GM21619 (cell line): Measurements from ENCODE around the gene ZFAND3.
"Not testable (repeated sequence)": the region's sequence is repeated elsewhere in the genome, so short reads cannot be mapped to it uniquely, and the experiment has no call there.

Source experiments
- ATAC-seq: cut with Tn5 transposase; IDR thresholded peaks from one replicate; pipeline ENCODE4 v1.9.1; 2021; ENCODE audit not compliant: unreplicated experiment

ZFAND3 gene

DNA sequence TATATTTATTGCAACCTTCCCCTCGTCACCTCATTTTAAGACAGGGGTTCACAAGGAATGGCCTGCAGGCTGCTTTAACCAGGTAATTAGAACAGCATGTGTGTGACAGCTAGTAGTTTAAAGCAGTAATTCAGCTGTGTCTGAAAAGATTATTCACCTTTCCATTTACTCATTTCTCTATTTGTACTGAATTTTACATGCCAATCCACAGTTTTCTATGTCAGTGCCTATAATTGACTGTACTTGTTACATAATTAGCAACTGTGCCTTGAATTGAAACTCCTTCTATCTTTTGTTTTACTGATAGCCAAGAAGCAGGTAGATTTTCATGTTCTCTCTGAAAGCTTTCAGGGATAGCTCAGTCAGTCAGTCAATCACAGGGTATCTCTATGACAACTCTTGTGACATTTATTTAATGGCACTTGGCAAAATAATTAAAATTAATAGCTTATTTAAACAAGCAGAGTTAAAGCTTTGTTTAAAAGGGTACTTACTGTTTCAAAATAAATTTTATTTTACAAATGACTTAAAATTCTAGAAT is 214.0 kb downstream of the ZFAND3 start:
- no peak for ATAC-seq

DNA sequence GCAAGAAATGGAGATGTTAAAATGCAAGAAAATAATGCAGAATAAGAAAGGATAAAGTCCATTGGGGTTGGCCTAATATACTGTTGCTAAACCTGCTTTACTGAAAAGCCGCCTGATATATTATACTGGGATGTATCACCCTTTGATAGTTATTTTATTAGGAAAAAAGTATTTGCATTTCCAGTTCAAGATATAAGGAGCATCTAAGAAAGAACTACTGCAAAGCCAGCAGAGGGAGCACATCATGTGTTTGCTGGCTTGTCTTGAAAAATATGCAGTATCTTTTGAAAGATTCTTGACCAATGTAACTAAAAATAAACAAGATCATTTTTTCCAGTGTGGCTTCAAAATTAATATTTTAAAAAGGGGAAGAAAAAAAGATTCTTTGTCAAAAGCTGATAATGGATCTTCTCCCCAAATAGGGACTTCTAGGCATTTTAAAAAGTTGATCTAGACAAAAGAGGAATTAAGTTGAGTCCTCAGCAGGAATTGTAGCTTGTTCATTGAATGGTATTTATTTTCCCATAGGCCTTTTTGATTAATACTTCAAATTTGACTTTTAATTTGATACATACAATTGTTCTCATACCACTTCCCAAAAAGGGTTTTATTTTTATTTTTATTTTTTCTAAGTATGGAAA is 214.9 kb downstream of the ZFAND3 start:
- ATAC-seq, result no peak

DNA sequence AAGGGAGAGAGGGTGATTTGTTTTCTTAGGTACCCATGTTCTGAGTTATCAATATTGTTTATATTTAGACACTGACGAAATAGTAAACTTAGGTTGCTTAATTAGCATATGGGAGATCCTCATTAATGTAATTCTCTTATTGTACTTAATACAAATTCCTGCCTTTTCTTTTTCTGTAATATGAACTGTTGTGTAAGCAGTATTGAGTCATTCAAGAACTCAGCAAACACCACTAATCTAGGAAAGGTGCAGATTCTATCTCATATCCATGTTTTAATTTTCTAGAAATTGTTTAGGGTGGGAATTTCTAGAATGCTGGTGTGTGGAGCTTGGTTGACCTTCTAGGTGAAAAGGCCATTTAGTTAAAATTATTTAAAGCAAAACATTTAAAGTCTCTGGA is 216.0 kb downstream of the ZFAND3 start:
- ATAC-seq, result no peak

DNA sequence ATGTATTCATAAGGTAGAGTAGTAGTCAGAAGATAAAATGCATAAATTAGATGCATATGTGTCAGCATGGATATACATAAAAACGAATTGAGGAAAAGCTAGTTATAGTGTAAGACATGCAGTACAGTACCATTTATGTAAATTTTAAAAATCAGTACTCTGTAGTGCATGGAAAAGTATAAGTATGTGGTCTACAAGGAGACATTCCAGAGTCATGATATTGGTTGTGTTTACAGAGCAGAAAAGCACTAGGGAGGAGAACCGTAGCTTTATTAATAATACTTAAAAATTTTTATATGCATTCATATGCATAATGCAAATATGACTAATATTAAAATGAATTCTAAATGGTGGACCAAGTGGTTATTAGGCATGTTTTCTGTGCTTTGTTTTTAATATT is 220.0 kb downstream of the ZFAND3 start:
- no peak for ATAC-seq

DNA sequence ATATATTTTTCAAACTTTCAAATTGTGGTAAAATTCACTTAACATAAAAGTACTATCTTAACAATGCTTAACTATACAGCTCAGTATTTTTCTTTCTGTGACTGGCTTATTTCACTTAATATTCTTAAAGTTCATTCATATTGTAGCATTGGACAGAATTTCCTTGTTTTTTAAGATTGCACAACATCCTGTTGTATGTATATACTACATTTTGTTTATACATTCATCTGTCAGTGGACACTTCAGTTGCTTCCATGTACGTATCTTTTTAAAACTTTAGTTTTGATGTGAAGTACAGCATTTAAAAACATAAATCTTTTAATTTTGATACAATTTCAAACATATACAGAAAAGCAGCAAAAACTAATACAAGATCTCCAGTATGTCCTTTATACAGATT is 220.7 kb downstream of the ZFAND3 start:
- no peak for ATAC-seq

DNA sequence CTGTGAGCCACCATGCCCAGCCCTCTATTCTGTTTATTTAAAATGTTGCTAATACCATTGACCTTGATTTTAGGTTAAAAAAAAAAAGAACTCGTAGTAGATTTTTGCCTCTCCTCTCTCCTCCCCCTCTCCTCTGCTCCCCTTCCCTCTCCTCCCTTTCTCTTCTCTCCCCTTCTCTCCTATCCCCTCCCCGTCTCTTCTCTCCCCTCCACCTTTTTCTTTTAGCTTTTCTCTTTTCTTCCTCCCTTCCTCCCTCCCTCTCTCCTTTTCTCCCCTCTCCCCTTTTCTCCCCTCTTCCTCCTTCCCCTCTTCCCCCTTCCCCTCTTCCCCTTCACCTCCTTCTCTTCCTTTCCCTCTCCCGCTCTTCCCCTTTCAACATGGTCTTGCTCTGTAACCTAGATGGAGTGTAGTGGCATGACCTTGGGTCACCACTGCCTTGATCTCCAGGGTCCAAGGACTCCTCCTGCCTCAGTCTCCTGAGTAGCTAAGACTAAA is 223.8 kb downstream of the ZFAND3 start:
- no peak for ATAC-seq

DNA sequence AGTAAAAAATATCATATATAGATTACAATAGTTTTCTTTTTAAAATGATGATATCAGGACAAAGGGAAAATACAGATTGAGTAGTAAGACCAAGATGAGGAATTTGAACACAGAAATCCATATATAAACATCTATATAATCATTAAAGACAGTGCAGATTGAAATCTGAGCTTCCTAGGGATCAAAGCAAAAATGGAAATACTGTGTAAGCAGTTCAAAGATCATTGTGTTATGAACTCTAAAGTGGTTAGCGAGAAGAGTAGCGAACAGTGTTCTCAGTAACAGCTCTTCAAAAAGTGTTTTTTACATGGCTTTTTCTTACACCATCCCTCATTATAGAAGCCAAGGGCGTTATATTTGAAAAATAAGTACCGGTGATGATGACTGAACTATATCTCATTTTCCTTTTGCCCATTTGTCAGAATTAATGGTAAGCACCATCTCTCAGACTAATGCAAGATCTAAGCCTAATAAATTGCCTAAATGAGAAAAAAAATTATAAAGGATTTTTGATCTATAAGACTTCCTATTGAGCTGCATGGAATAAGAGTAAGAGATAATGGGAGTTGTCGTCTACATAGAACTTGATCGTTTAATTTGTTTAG is 226.3 kb downstream of the ZFAND3 start:
- ATAC-seq, result no peak

DNA sequence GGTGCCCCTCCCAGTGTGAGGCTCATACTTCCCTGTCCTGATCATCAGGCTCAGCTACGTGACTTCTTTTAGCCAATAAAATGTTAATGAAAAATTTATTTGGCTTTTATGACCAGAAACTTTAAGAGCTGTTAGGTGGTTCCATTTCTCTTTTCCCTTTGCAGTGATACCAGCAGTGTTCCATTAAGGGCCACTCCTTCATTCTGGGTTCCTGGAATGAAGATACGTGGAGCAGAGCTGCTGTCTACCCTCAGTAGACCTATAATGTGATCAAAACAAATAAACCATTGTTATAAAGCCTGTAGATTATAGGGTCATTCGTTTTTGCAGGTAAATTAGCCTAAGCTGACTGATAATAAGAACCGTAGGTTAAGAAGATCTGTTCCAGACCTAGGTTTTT is 228.0 kb downstream of the ZFAND3 start:
- no peak for ATAC-seq

DNA sequence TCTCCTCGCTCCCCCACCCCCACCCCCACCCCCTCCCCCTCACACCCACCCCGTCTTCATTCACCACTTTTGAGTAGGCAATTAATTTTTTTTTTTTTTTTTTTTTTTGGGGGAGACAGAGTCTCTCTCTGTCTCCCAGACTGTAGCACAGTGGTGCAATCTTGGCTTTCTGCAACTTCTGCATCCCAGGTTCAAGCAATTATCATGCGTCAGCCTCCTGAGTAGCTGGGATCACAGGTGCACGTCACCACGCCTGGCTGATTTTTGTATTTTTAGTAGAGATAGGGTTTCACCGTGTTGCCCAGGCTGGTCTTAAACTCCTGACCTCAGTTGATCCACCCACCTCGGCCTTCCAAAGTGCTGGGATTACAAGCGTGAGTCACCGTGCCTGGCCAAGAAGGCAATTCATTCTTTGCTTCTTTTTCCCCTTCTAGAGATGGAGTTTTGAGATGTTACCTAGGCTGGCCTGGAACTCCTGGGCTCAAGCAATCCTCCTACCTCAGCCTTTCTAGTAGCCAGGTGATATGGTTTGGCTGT is 230.4 kb downstream of the ZFAND3 start:
- not testable (repeated sequence) for ATAC-seq

DNA sequence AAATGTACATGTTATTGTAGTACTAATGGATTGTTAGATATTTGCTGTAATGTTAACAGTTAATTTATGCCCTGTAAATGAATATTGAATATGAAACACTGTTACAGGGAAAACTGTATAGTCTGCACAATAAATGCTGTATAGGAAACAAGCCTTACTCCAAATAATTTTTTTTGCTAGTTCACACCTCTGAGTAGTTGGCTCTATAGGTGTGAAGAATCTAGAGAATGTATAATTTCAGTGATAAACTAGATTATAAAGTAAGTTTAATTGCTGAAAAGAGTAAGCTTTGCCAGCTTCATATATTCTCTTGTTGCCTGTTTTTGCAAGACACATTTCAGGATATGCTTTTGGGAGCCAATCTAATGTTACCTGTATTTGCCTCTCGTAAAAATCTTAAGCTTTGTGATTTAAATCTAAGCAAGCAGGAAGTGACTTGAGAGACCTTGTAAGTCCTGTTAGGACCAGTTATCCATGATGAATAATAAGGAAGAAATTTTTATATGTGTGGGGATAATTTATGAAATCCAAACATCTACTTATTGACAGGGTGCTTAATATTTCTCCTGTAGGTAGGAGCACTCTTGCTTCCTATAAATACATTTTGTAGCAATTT is 232.4 kb downstream of the ZFAND3 start:
- no peak for ATAC-seq

DNA sequence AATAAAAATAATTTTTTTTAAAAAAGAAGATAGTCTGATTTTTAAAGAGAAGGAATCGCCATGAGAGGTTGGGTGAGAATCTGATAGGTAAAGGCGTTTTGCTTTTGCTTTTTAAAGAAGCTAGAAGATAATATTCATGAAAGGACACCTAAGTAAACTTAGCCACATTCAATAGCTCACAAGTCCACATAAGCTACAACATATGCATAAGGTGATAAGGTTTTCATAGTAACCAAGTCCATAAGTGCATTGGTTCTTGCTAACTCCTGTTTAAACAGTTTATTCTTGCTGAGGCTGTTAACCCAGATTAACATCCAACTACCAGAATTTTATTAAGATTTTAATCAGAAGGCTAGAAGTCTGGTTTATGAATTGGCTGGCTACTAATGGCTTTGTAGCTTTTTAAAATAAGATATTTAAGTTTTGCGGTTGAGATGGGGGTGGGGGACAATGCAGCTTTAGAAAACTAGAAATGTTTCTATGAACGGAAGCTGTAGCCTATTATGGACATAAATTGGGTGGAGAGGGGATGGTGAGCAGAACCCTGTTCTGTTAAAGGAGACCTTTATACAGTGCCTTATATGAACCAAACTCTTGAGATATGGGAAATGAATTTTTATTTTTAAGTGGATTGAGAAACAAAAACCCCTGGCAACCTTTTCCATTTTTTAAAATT is 235.1 kb downstream of the ZFAND3 start:
- ATAC-seq, result no peak

DNA sequence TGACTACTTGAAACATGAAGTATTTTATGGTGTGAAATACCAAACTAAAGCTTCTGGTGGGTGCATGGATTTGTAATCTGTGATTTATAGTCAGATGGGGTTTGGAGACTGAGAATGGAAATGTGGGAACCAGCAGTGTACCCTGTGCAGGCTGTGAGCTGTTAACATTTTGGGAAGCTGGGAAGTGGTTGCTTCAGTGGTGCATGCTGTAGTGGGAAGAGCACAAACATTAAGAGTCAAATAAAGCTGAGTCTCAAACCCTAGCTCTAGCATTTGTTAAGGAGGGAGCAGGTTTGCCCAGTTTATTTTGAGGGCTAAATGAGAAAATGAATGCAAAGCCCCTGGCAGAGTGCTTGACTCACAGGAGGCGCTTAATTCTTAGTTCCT is 235.7 kb downstream of the ZFAND3 start:
- ATAC-seq, result no peak

DNA sequence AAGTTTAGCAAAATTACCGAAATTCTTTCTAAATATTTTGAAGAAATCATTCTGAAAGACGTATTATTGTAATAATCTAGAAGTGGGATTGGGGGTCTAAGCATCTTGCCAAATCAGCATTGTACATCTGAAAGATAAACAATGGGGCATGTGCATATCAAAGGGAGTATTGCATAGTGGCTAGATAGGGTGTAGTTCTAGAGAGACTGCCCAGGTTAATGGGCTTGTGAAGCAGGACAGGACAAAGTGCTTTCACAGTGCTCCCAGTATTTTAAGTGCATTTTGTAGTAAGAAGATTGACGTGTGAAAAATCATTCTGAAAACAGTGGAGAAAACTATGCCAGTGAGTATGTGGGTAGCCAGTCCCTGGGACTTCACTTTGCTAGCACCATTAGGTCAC is 236.8 kb downstream of the ZFAND3 start:
- no peak for ATAC-seq

DNA sequence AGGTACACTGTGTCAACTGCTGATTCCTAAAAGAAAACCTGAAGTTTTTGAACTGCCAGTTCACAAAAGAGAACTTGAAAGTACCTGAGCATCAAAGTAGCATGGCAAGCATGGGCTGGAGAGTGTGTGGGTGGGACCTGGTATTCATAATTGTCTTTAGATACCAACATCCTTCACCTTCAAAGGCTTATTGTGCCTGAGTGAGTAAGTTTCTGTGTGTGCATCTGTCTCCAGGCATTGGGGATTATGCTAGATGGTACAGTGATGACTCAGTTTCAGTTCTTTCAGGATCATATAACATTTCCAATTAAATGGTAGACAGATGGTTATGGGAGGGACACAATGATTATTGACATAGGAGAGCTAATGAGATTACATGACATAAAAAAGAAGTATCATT is 238.5 kb downstream of the ZFAND3 start:
- no peak for ATAC-seq

DNA sequence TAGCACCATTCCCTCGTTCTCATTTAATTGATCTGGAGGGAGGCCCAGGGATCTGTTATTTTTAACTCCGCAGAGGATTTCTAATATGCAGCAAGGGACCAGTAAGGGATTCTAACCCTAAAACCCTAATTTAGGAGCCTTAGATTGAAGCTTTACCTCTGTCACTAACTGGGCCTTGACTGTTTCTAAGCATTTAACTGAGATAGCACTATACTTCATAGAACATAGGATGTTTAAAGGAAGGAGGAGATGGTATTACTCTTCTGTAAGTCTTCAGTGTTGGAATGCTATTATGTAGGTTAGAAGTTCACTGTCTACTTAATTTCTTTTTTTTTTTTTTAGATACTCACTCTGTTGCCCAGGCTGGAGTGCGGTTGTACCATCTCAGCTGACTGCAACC is 242.5 kb downstream of the ZFAND3 start:
- no peak for ATAC-seq

DNA sequence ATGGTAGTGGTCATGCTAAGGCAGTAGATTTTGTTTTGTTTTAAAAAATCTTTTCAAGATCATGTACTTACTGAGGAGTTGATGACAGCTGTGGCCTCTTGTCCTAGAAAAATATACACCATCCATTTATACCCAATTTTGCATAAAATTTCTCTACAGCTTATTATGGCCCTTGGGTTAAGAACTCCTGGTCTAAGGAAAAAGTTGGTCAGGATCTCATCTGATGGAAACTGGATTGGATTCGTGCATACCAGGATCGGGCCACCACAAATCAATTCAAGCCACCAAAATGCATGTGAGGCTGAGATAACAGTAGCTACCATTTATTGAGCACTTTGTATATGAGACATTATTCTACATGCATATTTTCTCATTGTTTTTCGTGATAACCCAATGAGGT is 244.4 kb downstream of the ZFAND3 start:
- ATAC-seq, result no peak

DNA sequence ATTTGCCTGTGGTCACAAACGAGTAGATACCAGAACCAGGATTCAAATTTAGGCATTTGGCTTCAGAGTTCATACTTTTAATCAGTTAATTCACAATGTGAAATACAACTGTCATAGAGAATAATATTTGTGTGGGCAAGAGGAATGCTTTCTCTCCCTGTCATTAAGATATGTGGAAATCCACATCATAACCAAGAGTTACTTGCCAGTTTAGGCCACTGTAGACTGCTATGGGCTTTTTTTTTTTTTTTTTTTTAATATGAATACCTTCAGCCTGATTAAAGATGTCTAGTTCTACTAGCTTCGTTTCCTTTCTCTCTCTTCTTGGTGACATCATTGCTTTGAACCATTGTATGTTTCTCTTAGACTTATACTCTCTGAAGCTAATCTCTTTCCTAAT is 244.9 kb downstream of the ZFAND3 start:
- ATAC-seq, result no peak

DNA sequence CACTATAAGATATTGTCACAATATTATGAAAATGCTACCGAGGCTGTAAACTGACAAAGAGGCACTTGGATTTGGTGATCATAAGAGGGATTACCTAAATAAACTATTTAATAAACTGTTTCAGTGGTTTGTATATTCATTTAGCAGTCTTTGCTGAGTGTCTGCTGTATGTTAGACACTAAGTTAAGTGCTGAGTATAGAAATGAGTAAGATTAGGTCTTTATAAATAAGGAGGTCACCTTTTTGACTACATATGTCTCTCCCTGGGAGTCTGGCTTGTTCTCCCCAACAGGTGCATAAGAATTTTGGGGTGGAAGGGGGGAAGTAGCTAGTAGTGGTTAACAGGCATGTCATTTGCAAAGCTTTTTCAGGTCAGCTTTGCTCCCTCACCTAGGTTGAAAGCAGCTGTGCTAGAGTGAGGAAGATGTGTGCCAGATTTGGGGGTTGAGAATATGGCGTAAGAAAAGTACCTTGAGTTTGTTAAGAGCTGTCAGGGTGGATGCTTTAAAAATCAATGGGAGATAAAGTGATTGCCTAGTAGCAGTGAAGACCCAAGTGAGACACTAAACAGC is 246.3 kb downstream of the ZFAND3 start:
- no peak for ATAC-seq

DNA sequence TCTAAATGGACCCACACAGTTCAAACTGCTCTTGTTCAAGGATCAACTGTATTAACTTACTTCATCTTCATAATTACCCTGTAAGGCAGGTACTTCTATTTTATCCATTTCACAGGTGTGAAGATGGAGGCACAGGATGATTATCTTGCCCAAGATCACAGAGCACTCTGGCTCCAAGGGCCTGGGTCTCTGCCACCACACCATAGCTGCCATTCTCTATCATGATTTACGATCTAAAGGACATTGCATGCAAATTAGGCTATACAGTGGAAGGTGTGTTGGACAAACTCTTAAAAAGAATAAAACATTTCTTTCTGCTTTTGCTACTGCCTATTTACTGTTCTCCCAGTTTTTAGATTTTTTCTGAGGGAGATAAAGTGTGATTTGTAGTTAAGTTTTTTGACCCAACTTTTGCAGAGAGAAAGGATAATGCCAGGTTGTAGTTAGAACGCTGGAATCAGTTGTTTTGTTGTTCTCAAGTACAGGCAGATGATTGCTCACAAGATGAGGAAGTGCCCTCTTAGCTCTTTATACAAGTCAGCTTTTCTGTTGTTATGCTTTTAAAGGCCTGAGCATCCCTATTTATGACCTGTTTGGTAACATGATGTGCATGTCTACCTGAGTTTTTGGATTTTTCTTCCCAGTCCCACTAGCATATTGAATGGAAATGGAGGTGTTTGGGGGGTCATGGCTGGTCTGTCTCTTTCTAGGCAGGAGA is 247.9 kb downstream of the ZFAND3 start:
- ATAC-seq, result no peak

DNA sequence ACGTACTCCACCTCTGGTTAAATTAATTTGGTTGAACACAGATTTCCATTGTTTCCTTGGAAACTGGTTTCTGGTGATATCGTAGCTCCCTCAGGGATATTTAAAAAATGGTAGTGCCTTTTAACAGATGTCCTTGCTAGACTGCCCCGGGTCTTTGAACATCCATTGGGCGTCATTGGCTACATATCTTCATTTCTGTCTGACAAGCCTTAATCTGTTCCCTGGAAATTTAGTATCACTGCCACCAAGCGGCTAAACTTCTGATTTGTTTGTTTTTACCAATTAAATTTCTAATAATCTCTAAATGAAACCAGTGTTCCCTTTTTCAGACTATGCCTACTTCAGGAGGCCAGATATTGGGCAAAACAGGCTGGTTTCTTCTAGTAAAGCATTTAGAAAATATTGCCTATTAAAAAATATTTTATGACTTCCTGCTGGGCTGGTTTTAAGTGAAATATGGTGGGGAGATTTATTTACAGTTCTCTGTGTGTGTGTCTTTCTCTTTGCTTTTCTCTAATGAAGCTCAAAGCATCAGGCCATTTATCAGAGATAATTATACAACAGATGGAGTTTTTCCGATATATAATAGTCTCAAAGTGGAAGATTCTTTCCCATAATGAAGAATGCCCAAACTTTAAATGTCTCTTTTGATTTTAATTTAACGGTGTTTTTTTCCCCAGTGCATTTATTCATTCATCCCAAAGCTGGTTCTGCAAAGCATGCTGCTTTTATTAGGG is 249.5 kb downstream of the ZFAND3 start:
- no peak for ATAC-seq
